ENCODE results near the gene CDC42. TPM values are rescaled to one million over a fixed set of nuclear protein-coding genes. Genes with fewer than 3 reads are reported as not detected.

The CDC42 gene
- total RNA-seq, 3 donors from 2014 or later (not counting 1 experiment from before 2014, with no cell fraction given) = 454 to 470 (median 463) TPM

- H3K27ac ChIP-seq (ENCODE audit: low read length) = no peak overlapping the region
- peaks cover 86 to 87% of the 10 kb centered on the region in 2 donors for H3K4me1 Mint-ChIP-seq
- no peak for ATAC-seq
These were observed 12.4 kb downstream of the CDC42 start for GRCh38 chr1:22064751-22065402.

GRCh38 chr1:22071511-22071910, 19.0 kb downstream of the CDC42 start:
- peak overlapping the region; percentile 61 for H3K4me3 Mint-ChIP-seq
- H3K36me3 ChIP-seq (ENCODE audit: control insufficient read depth, insufficient read depth, low read length) = peaks cover 6% of the 10 kb centered on the region
- peaks cover 75% of the 10 kb centered on the region in 2 donors for H3K4me1 Mint-ChIP-seq
- peaks cover 3% of the 10 kb centered on the region for H3K9me3 ChIP-seq (ENCODE audit: control insufficient read depth, insufficient read depth, low read length)
- H3K27ac ChIP-seq (ENCODE audit: low read length) = no peak overlapping the region
- H3K27me3 ChIP-seq (ENCODE audit: control insufficient read depth, insufficient read depth, low read length) = no peaks in the 10 kb centered on the region
- intact Hi-C loops (cut with micrococcal nuclease) = no loop called here
- DNase-seq (no peak), ATAC-seq (no peak)
- H3K27ac Mint-ChIP-seq = peak overlapping the region; percentile 57 to 73
- no peaks in the 10 kb centered on the region for H3K9me3 Mint-ChIP-seq
- H3K4me1 ChIP-seq (ENCODE audit: control insufficient read depth, insufficient read depth, low read length) = peaks cover 69% of the 10 kb centered on the region
- WGBS (ENCODE audit: insufficient coverage) = no CpG with 5 or more reads among the region's 2 CpGs
- TF ChIP-seq CTCF (IDR thresholded peaks at IDR 0.05) = no peak
- no peak overlapping the region for H3K4me3 ChIP-seq (ENCODE audit: low read length)
- no peaks in the 10 kb centered on the region for H3K27me3 Mint-ChIP-seq (ENCODE audit: low read depth in 2 of 2)
- H3K36me3 Mint-ChIP-seq = no peaks in the 10 kb centered on the region

More at GRCh38 chr1:22064751-22065402, 12.4 kb downstream of the CDC42 start:
- Histone ChIP-seq H3K4me3 (ENCODE audit: low read length) (no peak overlapping the region), H3K9me3 (ENCODE audit: control insufficient read depth, insufficient read depth, low read length) (no peaks in the 10 kb centered on the region), H3K27me3 (ENCODE audit: control insufficient read depth, insufficient read depth, low read length) (no peaks in the 10 kb centered on the region), H3K36me3 (ENCODE audit: control insufficient read depth, insufficient read depth, low read length) (peaks cover 10% of the 10 kb centered on the region), H3K4me1 (ENCODE audit: control insufficient read depth, insufficient read depth, low read length) (peaks cover 79% of the 10 kb centered on the region)
- H3K9me3 Mint-ChIP-seq = no peaks in the 10 kb centered on the region
- H3K27ac Mint-ChIP-seq = peak overlapping the region; percentile 61 to 84
- H3K36me3 Mint-ChIP-seq = no peaks in the 10 kb centered on the region
- intact Hi-C loops (cut with micrococcal nuclease) = loop anchor here (5.0 kb wide), 1 partner anchor 37 kb away; no protein-coding TSS in a partner anchor
- TF ChIP-seq CTCF (IDR thresholded peaks at IDR 0.05) = no peak
- H3K27me3 Mint-ChIP-seq (ENCODE audit: low read depth in 2 of 2) = no peaks in the 10 kb centered on the region
- DNase-seq = no peak
- 75% methylated on average over 11 of the region's 12 CpGs for WGBS (ENCODE audit: insufficient coverage)
- H3K4me3 Mint-ChIP-seq = peak overlapping the region; percentile 89

GRCh38 chr1:22074803-22075202, 22.3 kb downstream of the CDC42 start:
- Mint-ChIP-seq H3K27me3 (ENCODE audit: low read depth in 2 of 2) (no peaks in the 10 kb centered on the region), H3K9me3 (no peaks in the 10 kb centered on the region), H3K27ac (peak overlapping the region; percentile 51 to 73), H3K4me1 (peaks cover 81% of the 10 kb centered on the region in 2 donors), H3K36me3 (peaks cover 13% of the 10 kb centered on the region), H3K4me3 (peak overlapping the region; percentile 72)
- peak overlapping the region; percentile 1 for H3K27ac ChIP-seq (ENCODE audit: low read length)
- intact Hi-C loops (cut with micrococcal nuclease) = no loop called here
- H3K4me3 ChIP-seq (ENCODE audit: low read length) = no peak overlapping the region
- WGBS (ENCODE audit: insufficient coverage) = no CpG with 5 or more reads among the region's 1 CpG
- H3K36me3 ChIP-seq (ENCODE audit: control insufficient read depth, insufficient read depth, low read length) = peaks cover 31% of the 10 kb centered on the region
- peaks cover 3% of the 10 kb centered on the region for H3K9me3 ChIP-seq (ENCODE audit: control insufficient read depth, insufficient read depth, low read length)
- TF ChIP-seq CTCF (IDR thresholded peaks at IDR 0.05) = no peak
- DNase-seq (no peak), ATAC-seq (no peak)
- H3K27me3 ChIP-seq (ENCODE audit: control insufficient read depth, insufficient read depth, low read length) = no peaks in the 10 kb centered on the region
- peaks cover 49% of the 10 kb centered on the region for H3K4me1 ChIP-seq (ENCODE audit: control insufficient read depth, insufficient read depth, low read length)
